Hepatocyte (in vitro differentiated cells): ENCODE results near the gene MFSD8. TPM values are rescaled to one million over a fixed set of nuclear protein-coding genes. Genes with fewer than 3 reads are reported as not detected.

Experiments used
- DNase-seq: peaks from one replicate; pipeline ENCODE4 v3.0.0-alpha.2; 2016; ENCODE audit warnings: low spot score
- H2AFZ ChIP-seq: fragments of 200-600 bp; sonication (generic); 2 replicates; pipeline ENCODE4 v1.6.0; 2016; ENCODE audit warnings: antibody characterized with exemption, mild to moderate bottlenecking
- H3K27ac ChIP-seq: fragments of 200-600 bp; sonication (generic); 2 replicates; pipeline ENCODE4 v1.5.1; 2016; ENCODE audit warnings: mild to moderate bottlenecking
- H3K27me3 ChIP-seq: fragments of 200-600 bp; sonication (generic); 2 replicates; pipeline ENCODE4 v1.6.1; 2016
- H3K36me3 ChIP-seq: fragments of 200-600 bp; sonication (generic); replicated peaks from 2 replicates; pipeline ENCODE4 v1.5.1; 2016; ENCODE audit warnings: low read depth; ENCODE audit not compliant: insufficient read depth
- H3K4me1 ChIP-seq: fragments of 200-600 bp; sonication (generic); 2 replicates; pipeline ENCODE4 v1.5.1; 2016; ENCODE audit warnings: mild to moderate bottlenecking, moderate library complexity; ENCODE audit not compliant: insufficient read depth
- H3K4me2 ChIP-seq: fragments of 200-600 bp; sonication (generic); 2 replicates; pipeline ENCODE4 v1.6.0; 2016
- H3K4me3 ChIP-seq: fragments of 200-600 bp; sonication (generic); 2 replicates; pipeline ENCODE4 v1.5.1; 2016; ENCODE audit warnings: mild to moderate bottlenecking
- H3K79me2 ChIP-seq: fragments of 200-600 bp; sonication (generic); 2 replicates; pipeline ENCODE4 v1.6.0; 2017; ENCODE audit warnings: mild to moderate bottlenecking
- H3K9me2 ChIP-seq: fragments of 200-600 bp; sonication (generic); replicated peaks from 2 replicates; pipeline ENCODE4 v1.6.0; 2017; ENCODE audit warnings: mild to moderate bottlenecking; ENCODE audit not compliant: insufficient read depth
- H3K9me3 ChIP-seq: fragments of 200-600 bp; sonication (generic); 2 replicates; pipeline ENCODE4 v1.5.1; 2016; ENCODE audit warnings: low read depth, mild to moderate bottlenecking
- H4K20me1 ChIP-seq: fragments of 200-600 bp; sonication (generic); 2 replicates; pipeline ENCODE4 v1.6.0; 2016; ENCODE audit warnings: mild to moderate bottlenecking; ENCODE audit not compliant: insufficient read depth, poor library complexity, severe bottlenecking
- EZH2 ChIP-seq: fragments of 200-600 bp; sonication (generic); IDR thresholded peaks from 2 replicates; pipeline ENCODE4 v1.6.1; 2016; ENCODE audit warnings: antibody characterized with exemption, mild to moderate bottlenecking, borderline replicate concordance
- EZH2phosphoT487 ChIP-seq: fragments of 200-600 bp; sonication (generic); IDR thresholded peaks from one replicate; pipeline ENCODE4 v1.6.1; 2018; ENCODE audit warnings: antibody characterized with exemption, mild to moderate bottlenecking, low read depth, moderate library complexity; ENCODE audit not compliant: unreplicated experiment, severe bottlenecking
- WGBS: methylation state at CpG from one replicate; pipeline ENCODE4 v1.1.6; 2016; ENCODE audit warnings: low lambda C conversion rate; ENCODE audit errors: missing lambda C conversion rate; 5-methylcytosine and 5-hydroxymethylcytosine counted together
- polyA plus RNA-seq: library from polyadenylated mRNA; unstranded; fragments of >200 nt; fragmentation: Nextera tagmentation; extraction: Ambion mirVana; gene quantifications from 2 replicates; pipeline ENCODE4 v1.2.1, GENCODE V29; 2016
- small RNA-seq: library from RNA; depleted of rRNA; stranded (forward); fragments of <200 nt; gene quantifications from one replicate; pipeline ENCODE3, GENCODE V24; 2014
- total RNA-seq: library from RNA; depleted of rRNA; stranded (reverse); fragments of >200 nt; gene quantifications from 2 replicates; pipeline ENCODE4 v1.2.3, GENCODE V29; 2014
- TF ChIP-seq, protein P1 (sequence below): fragments of 200-600 bp; sonication (generic); IDR thresholded peaks from 2 replicates; pipeline ENCODE4 v1.5.1; 2016; ENCODE audit warnings: antibody characterized with exemption, mild to moderate bottlenecking; ENCODE audit not compliant: poor library complexity

MFSD8 gene
- total and polyA plus RNA-seq, 2 experiments from 2014 or later = 17.0 to 30.1 TPM

- Histone ChIP-seq H3K36me3 (no peaks in the 10 kb centered on the region), H3K4me2 (no peak overlapping the region), H3K79me2 (no peaks in the 10 kb centered on the region), H3K9me3 (no peaks in the 10 kb centered on the region), H3K9me2 (no peaks in the 10 kb centered on the region), H3K4me3 (no peak overlapping the region), H3K4me1 (no peaks in the 10 kb centered on the region), H4K20me1 (no peaks in the 10 kb centered on the region), H3K27me3 (no peaks in the 10 kb centered on the region), H2AFZ (no peak overlapping the region), H3K27ac (no peak overlapping the region)
- TF ChIP-seq EZH2phosphoT487 (no peak), EZH2 (no peak)
- TF ChIP-seq, protein P1, sequence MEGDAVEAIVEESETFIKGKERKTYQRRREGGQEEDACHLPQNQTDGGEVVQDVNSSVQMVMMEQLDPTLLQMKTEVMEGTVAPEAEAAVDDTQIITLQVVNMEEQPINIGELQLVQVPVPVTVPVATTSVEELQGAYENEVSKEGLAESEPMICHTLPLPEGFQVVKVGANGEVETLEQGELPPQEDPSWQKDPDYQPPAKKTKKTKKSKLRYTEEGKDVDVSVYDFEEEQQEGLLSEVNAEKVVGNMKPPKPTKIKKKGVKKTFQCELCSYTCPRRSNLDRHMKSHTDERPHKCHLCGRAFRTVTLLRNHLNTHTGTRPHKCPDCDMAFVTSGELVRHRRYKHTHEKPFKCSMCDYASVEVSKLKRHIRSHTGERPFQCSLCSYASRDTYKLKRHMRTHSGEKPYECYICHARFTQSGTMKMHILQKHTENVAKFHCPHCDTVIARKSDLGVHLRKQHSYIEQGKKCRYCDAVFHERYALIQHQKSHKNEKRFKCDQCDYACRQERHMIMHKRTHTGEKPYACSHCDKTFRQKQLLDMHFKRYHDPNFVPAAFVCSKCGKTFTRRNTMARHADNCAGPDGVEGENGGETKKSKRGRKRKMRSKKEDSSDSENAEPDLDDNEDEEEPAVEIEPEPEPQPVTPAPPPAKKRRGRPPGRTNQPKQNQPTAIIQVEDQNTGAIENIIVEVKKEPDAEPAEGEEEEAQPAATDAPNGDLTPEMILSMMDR = no peak
- DNase-seq = no peak
Observed at GRCh38 chr4:127870281-127870680, 94.7 kb downstream of the MFSD8 start.

DNA sequence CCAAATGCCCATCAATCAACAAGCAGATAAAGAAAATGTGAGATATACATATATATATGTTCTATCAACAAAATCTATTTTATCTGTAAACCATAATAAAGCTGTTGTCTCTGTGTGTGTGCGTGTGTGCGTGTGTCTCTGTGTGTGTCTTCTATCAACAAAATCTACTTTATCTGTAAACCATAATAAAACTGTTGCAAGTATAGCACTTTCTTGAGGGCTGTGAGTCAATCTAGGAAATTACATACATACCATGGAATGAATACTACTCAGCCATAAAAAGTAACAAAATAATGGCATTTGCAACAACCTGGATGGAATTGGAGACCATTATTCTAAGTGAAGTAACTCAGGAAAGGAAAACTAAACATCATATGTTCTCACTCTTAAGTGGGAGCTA, 96.8 kb downstream of the MFSD8 start:
- Histone ChIP-seq H3K79me2 (no peaks in the 10 kb centered on the region), H3K4me2 (no peak overlapping the region), H3K27ac (no peak overlapping the region), H3K9me3 (no peaks in the 10 kb centered on the region), H3K4me3 (no peak overlapping the region), H3K9me2 (no peaks in the 10 kb centered on the region), H3K4me1 (no peaks in the 10 kb centered on the region), H2AFZ (no peak overlapping the region), H4K20me1 (no peaks in the 10 kb centered on the region), H3K36me3 (no peaks in the 10 kb centered on the region), H3K27me3 (no peaks in the 10 kb centered on the region)
- no peak for TF ChIP-seq EZH2
- TF ChIP-seq EZH2phosphoT487 = no peak
- TF ChIP-seq, protein P1 = no peak
- 93% methylated on average over 2 of the region's 2 CpGs for WGBS
- no peak for DNase-seq

Small RNA genes within 50 kb of the gene (small RNA-seq; reads per million reads assigned to genes)
- gene RNU6-583P = not detected

Other genes starting within 250 kb of the MFSD8 start
- gene SLC25A31, start 234.8 kb downstream of the MFSD8 start, total RNA-seq = not detected in 2 replicates
- not detected in 2 replicates for gene SLC25A31, start 234.8 kb downstream of the MFSD8 start, polyA plus RNA-seq
- 2.7 and 3.5 TPM in 2 replicates for gene HSPA4L, start 182.9 kb downstream of the MFSD8 start, total RNA-seq
- 1.7 and 2.2 TPM in 2 replicates for gene HSPA4L, start 182.9 kb downstream of the MFSD8 start, polyA plus RNA-seq
- 5.3 and 5.7 TPM in 2 replicates for gene PLK4, start 84.3 kb downstream of the MFSD8 start, total RNA-seq
- 3.3 and 5.4 TPM in 2 replicates for gene PLK4, start 84.3 kb downstream of the MFSD8 start, polyA plus RNA-seq
- gene ABHD18, start 233 bp upstream of the MFSD8 start, total RNA-seq = 9.0 and 14.4 TPM in 2 replicates
- gene ABHD18, start 233 bp upstream of the MFSD8 start, polyA plus RNA-seq = 6.8 and 8.6 TPM in 2 replicates
- 29.1 and 30.7 TPM in 2 replicates for gene LARP1B, start 96.1 kb upstream of the MFSD8 start, total RNA-seq
- 12.4 and 13.8 TPM in 2 replicates for gene LARP1B, start 96.1 kb upstream of the MFSD8 start, polyA plus RNA-seq